ENCODE measurements around the gene UBE2Q2.
A peak's percentile ranks its signal among the peaks of the same experiment; 100 is the strongest.
"Not testable (repeated sequence)": the region's sequence is repeated elsewhere in the genome, so short reads cannot be mapped to it uniquely, and the experiment has no call there.

Gene UBE2Q2

DNA sequence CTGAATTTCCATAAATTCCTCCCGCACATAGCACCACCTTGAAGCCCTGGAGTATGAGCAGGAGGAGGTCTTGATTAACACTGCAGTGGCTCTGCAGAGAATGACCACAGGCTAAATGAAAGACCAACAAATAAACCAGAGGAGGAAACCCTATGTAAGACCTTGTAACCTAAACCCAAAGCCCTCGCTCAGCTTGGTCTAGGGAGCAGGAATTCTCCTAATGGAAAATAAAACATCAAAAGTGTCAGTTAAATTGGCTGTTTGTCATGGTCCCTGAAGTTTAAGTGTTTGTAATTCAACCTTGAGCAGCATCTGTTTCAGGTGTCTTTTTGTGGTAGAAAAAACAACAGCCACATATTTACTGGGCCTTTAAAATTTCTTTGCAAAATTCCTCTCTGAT lies 9.2 kb upstream of the UBE2Q2 start:
- no peak overlapping the region for H3K4me3 Mint-ChIP-seq
- DNase-seq, result no peak
- no peaks in the 10 kb centered on the region for H3K36me3 Mint-ChIP-seq (ENCODE audit: insufficient read depth)
- H3K4me1 Mint-ChIP-seq (ENCODE audit: low read depth in 2 of 2), result no peaks in the 10 kb centered on the region
- no peaks in the 10 kb centered on the region for H3K9me3 Mint-ChIP-seq
- no peaks in the 10 kb centered on the region for H3K27me3 Mint-ChIP-seq
- no peak overlapping the region for H3K27ac Mint-ChIP-seq
- no peak for ATAC-seq (replicated peaks)

DNA sequence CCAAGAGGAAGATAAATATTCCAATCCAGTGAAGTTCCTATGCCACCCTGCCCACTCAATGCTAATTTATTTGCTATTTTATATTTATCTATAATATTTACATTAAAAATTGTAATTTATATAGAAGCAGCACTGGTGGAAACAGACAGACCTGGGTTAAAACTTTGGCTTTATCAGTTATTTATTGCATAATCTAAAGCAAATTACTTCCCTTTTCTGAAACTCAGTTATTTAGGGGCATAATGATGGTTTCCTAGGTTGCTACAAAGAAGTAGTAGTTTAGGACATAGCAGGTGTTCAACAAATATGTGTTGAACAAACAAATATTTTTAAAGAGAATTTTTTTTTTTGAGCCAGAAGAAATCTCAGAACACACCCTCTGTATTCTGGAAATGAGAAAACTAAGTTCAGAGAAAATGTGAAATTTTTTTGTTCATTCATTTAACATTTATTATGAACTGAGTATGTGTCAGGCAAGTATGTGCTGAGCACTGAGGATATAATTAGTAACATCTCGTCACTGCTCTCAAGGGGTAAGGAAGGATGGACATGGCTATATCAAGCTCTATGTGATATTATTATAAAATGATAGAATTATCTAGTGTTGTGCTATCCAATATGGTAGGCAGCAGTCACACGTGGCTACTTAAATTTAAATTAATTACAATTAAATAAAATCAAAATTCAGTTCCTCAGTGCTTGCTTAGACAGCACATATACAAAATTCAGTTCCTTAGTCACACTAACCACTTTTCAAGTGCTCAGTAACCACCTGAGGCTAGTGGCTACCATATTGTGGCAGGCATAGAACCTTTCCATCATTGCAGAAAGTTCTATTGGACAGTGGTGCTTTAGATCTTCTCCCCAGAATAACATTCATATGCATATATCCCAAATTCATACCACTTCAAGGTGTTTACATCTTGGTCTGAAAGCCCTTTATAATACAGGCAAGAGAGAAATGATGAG lies 7.0 kb upstream of the UBE2Q2 start:
- ATAC-seq (replicated peaks) (peak; percentile 2), DNase-seq (no peak)
- H3K27me3 Mint-ChIP-seq, result no peaks in the 10 kb centered on the region
- no peak overlapping the region for H3K4me3 Mint-ChIP-seq
- no peak overlapping the region for H3K27ac Mint-ChIP-seq
- no peaks in the 10 kb centered on the region for H3K9me3 Mint-ChIP-seq
- H3K4me1 Mint-ChIP-seq (ENCODE audit: low read depth in 2 of 2), result no peaks in the 10 kb centered on the region
- H3K36me3 Mint-ChIP-seq (ENCODE audit: insufficient read depth), result no peaks in the 10 kb centered on the region

- no peak overlapping the region for H3K4me3 Mint-ChIP-seq
- no peaks in the 10 kb centered on the region for H3K36me3 Mint-ChIP-seq (ENCODE audit: insufficient read depth)
- ATAC-seq (replicated peaks), result peak; percentile 98
- no peak overlapping the region for H3K27ac Mint-ChIP-seq
- H3K27me3 Mint-ChIP-seq, result no peaks in the 10 kb centered on the region
- no peaks in the 10 kb centered on the region for H3K4me1 Mint-ChIP-seq (ENCODE audit: low read depth in 2 of 2)
- DNase-seq, result peak; percentile 27 to 38 (median 35)
- H3K9me3 Mint-ChIP-seq, result no peaks in the 10 kb centered on the region
These were observed 6.3 kb upstream of the UBE2Q2 start for GRCh38 chr15:75836959-75837334.

GRCh38 chr15:75840659-75841058 lies 2.6 kb upstream of the UBE2Q2 start:
- no peak overlapping the region for H3K27ac Mint-ChIP-seq
- no peaks in the 10 kb centered on the region for H3K27me3 Mint-ChIP-seq
- H3K4me1 Mint-ChIP-seq (ENCODE audit: low read depth in 2 of 2), result peaks cover 19 to 21% of the 10 kb centered on the region in 2 donors
- no peaks in the 10 kb centered on the region for H3K9me3 Mint-ChIP-seq
- DNase-seq, result no peak
- no peak overlapping the region for H3K4me3 Mint-ChIP-seq
- peaks cover 9% of the 10 kb centered on the region for H3K36me3 Mint-ChIP-seq (ENCODE audit: insufficient read depth)
- no peak for ATAC-seq (replicated peaks)

- no peaks in the 10 kb centered on the region for H3K9me3 Mint-ChIP-seq
- peaks cover 24 to 29% of the 10 kb centered on the region in 2 donors for H3K4me1 Mint-ChIP-seq (ENCODE audit: low read depth in 2 of 2)
- peaks cover 9% of the 10 kb centered on the region for H3K36me3 Mint-ChIP-seq (ENCODE audit: insufficient read depth)
- peak overlapping the region in 1 of 2 donors; percentile 91 for H3K4me3 Mint-ChIP-seq
- DNase-seq, result no peak
- no peaks in the 10 kb centered on the region for H3K27me3 Mint-ChIP-seq
- H3K27ac Mint-ChIP-seq, result no peak overlapping the region
- ATAC-seq (replicated peaks), result no peak
These were observed 1.6 kb upstream of the UBE2Q2 start for GRCh38 chr15:75841626-75842025.

- H3K9me3 Mint-ChIP-seq, result no peaks in the 10 kb centered on the region
These were observed 683 bp downstream of the UBE2Q2 start for GRCh38 chr15:75843678-75844581.

GRCh38 chr15:75844629-75845335 lies 1.5 kb downstream of the UBE2Q2 start:
- no peaks in the 10 kb centered on the region for H3K27me3 Mint-ChIP-seq
- DNase-seq, result no peak
- no peaks in the 10 kb centered on the region for H3K9me3 Mint-ChIP-seq
- no peak for ATAC-seq (replicated peaks)
- H3K27ac Mint-ChIP-seq, result peak overlapping the region; percentile 39 to 90
- H3K4me3 Mint-ChIP-seq, result peak overlapping the region; percentile 91 to 95
- peaks cover 12% of the 10 kb centered on the region for H3K36me3 Mint-ChIP-seq (ENCODE audit: insufficient read depth)
- peaks cover 31 to 56% of the 10 kb centered on the region in 2 donors for H3K4me1 Mint-ChIP-seq (ENCODE audit: low read depth in 2 of 2)

More at GRCh38 chr15:75843678-75844581, 683 bp downstream of the UBE2Q2 start:
- Mint-ChIP-seq H3K4me3 (peak overlapping the region; percentile 91 to 95), H3K36me3 (ENCODE audit: insufficient read depth) (peaks cover 12% of the 10 kb centered on the region), H3K27me3 (no peaks in the 10 kb centered on the region), H3K27ac (peak overlapping the region; percentile 39 to 90), H3K4me1 (ENCODE audit: low read depth in 2 of 2) (peaks cover 31 to 52% of the 10 kb centered on the region in 2 donors)
- DNase-seq (peak; percentile 20 to 28 (median 23)), ATAC-seq (replicated peaks) (peak; percentile 39)

GRCh38 chr15:75849167-75849566 lies 5.9 kb downstream of the UBE2Q2 start:
- H3K9me3 Mint-ChIP-seq, result no peaks in the 10 kb centered on the region
- no peak overlapping the region for H3K4me3 Mint-ChIP-seq
- H3K4me1 Mint-ChIP-seq (ENCODE audit: low read depth in 2 of 2), result peaks cover 40 to 66% of the 10 kb centered on the region in 2 donors
- H3K27me3 Mint-ChIP-seq, result no peaks in the 10 kb centered on the region
- DNase-seq (no peak), ATAC-seq (replicated peaks) (no peak)
- peaks cover 7% of the 10 kb centered on the region for H3K36me3 Mint-ChIP-seq (ENCODE audit: insufficient read depth)
- H3K27ac Mint-ChIP-seq, result no peak overlapping the region

GRCh38 chr15:75850708-75851107 lies 7.5 kb downstream of the UBE2Q2 start:
- no peak for DNase-seq
- Mint-ChIP-seq H3K36me3 (ENCODE audit: insufficient read depth) (peaks cover 16% of the 10 kb centered on the region), H3K4me3 (no peak overlapping the region), H3K9me3 (no peaks in the 10 kb centered on the region), H3K4me1 (ENCODE audit: low read depth in 2 of 2) (peaks cover 25 to 52% of the 10 kb centered on the region in 2 donors), H3K27ac (no peak overlapping the region), H3K27me3 (no peaks in the 10 kb centered on the region)
- ATAC-seq (replicated peaks), result no peak

DNA sequence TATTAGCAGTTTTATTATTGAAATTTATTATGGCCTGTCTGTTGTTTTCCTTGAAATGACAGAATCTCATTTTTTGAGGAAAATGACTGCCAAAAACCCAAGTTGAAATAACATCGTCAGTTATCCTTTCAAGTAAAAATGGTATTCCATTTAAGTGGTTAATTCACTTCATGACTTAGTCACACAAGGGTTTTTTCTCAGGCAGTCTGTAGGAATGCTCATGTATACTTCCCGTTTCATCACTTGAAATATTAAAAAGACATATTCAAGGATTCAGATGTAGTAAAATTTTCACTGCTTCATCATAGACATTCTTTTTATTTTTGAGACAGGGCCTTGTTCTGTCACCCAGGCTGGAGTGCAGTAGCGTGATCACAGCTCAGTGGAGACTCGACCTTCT lies 8.3 kb downstream of the UBE2Q2 start:
- ATAC-seq (replicated peaks); H3K4me3 Mint-ChIP-seq: not testable (repeated sequence)
- peaks cover 20 to 48% of the 10 kb centered on the region in 2 donors for H3K4me1 Mint-ChIP-seq (ENCODE audit: low read depth in 2 of 2)

GRCh38 chr15:75857886-75858285 lies 14.6 kb downstream of the UBE2Q2 start:
- H3K27ac Mint-ChIP-seq, result peak overlapping the region in 1 of 2 donors; percentile 3
- peaks cover 12 to 28% of the 10 kb centered on the region in 2 donors for H3K4me1 Mint-ChIP-seq (ENCODE audit: low read depth in 2 of 2)

More for the DNA sequence above, 8.3 kb downstream of the UBE2Q2 start:
- not testable (repeated sequence) for DNase-seq, H3K27me3 Mint-ChIP-seq, H3K27ac Mint-ChIP-seq, H3K9me3 Mint-ChIP-seq
- H3K36me3 Mint-ChIP-seq (ENCODE audit: insufficient read depth), result peaks cover 19% of the 10 kb centered on the region

GRCh38 chr15:75861750-75862402 lies 18.6 kb downstream of the UBE2Q2 start:
- Mint-ChIP-seq H3K4me1 (ENCODE audit: low read depth in 2 of 2) (peaks cover 13 to 34% of the 10 kb centered on the region in 2 donors), H3K36me3 (ENCODE audit: insufficient read depth) (peaks cover 28% of the 10 kb centered on the region), H3K27ac (no peak overlapping the region), H3K9me3 (no peaks in the 10 kb centered on the region), H3K4me3 (no peak overlapping the region), H3K27me3 (no peaks in the 10 kb centered on the region)
- DNase-seq, result no peak
- ATAC-seq (replicated peaks), result no peak

More at GRCh38 chr15:75857886-75858285, 14.6 kb downstream of the UBE2Q2 start:
- no peaks in the 10 kb centered on the region for H3K9me3 Mint-ChIP-seq
- H3K4me3 Mint-ChIP-seq, result no peak overlapping the region
- H3K36me3 Mint-ChIP-seq (ENCODE audit: insufficient read depth), result peaks cover 35% of the 10 kb centered on the region
- H3K27me3 Mint-ChIP-seq, result no peaks in the 10 kb centered on the region
- no peak for ATAC-seq (replicated peaks)
- DNase-seq, result no peak
